Mesothelial cell of epicardium (in vitro differentiated cells): ENCODE data around the gene TTC7B. TPM values are rescaled to one million over a fixed set of nuclear protein-coding genes. Genes with fewer than 3 reads are reported as not detected.

ENCODE experiments used
- DNase-seq, 2 experiments: peaks; one replicate each; pipeline ENCODE4 v3.0.0; 2021; ENCODE audit warnings: low spot score in 2 of 2; ENCODE audit not compliant: unreplicated experiment in 2 of 2
- H3K27ac Mint-ChIP-seq: 2 replicates; pipeline ENCODE4 v1.8.0; 2021; ENCODE audit warnings: mixed read lengths
- H3K27me3 Mint-ChIP-seq: 2 replicates; pipeline ENCODE4 v1.8.0; 2021; ENCODE audit warnings: low read depth, mixed read lengths
- H3K36me3 Mint-ChIP-seq: 2 replicates; pipeline ENCODE4 v1.8.0; 2021; ENCODE audit warnings: mixed read lengths
- H3K4me1 Mint-ChIP-seq: 2 replicates; pipeline ENCODE4 v1.8.0; 2021; ENCODE audit warnings: mixed read lengths
- H3K4me3 Mint-ChIP-seq: 2 replicates; pipeline ENCODE4 v1.8.0; 2021; ENCODE audit warnings: mild to moderate bottlenecking, moderate library complexity, mixed read lengths
- H3K9me3 Mint-ChIP-seq: 2 replicates; pipeline ENCODE4 v1.8.0; 2021; ENCODE audit warnings: mixed read lengths
- total RNA-seq: library from RNA; stranded (reverse); gene quantifications from 3 replicates; pipeline ENCODE4 v1.2.1, GENCODE V29; 2021
- TF ChIP-seq, protein P1 (sequence below): fragments of 200-600 bp; sonication (generic); IDR thresholded peaks from one replicate; pipeline ENCODE4 v1.5.0; 2021; ENCODE audit warnings: antibody characterized with exemption; ENCODE audit not compliant: unreplicated experiment

The TTC7B gene
- total RNA-seq, 1 donor from 2014 or later, result 56.5 TPM

GRCh38 chr14:90599748-90600507, 216.3 kb downstream of the TTC7B start:
- DNase-seq, result no peak
- Mint-ChIP-seq H3K27ac (peak overlapping the region; percentile 73), H3K4me3 (no peak overlapping the region), H3K4me1 (peaks cover 20% of the 10 kb centered on the region), H3K9me3 (no peaks in the 10 kb centered on the region), H3K36me3 (no peaks in the 10 kb centered on the region), H3K27me3 (no peaks in the 10 kb centered on the region)
- TF ChIP-seq, protein P1, sequence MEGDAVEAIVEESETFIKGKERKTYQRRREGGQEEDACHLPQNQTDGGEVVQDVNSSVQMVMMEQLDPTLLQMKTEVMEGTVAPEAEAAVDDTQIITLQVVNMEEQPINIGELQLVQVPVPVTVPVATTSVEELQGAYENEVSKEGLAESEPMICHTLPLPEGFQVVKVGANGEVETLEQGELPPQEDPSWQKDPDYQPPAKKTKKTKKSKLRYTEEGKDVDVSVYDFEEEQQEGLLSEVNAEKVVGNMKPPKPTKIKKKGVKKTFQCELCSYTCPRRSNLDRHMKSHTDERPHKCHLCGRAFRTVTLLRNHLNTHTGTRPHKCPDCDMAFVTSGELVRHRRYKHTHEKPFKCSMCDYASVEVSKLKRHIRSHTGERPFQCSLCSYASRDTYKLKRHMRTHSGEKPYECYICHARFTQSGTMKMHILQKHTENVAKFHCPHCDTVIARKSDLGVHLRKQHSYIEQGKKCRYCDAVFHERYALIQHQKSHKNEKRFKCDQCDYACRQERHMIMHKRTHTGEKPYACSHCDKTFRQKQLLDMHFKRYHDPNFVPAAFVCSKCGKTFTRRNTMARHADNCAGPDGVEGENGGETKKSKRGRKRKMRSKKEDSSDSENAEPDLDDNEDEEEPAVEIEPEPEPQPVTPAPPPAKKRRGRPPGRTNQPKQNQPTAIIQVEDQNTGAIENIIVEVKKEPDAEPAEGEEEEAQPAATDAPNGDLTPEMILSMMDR, result no peak

DNA sequence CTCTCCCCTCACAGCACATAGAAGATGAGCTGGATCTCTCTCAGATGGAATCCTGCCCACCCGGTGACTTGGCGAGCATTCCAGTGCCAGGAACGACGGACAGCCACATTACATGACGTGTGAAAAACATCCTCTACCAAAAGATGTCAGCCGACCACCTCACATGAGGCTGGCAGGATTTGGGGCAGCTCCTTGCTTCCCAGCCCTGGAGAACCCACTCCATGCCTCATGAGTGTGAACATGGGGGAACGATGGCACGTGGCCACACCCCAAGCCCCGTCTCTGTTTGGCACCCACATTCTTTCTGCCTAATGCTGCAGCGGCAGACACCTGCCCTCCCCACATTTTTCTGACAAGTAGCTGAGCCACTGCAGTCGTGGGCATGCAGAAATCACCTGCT, 216.9 kb downstream of the TTC7B start:
- DNase-seq, result no peak
- no peaks in the 10 kb centered on the region for H3K9me3 Mint-ChIP-seq
- no peak overlapping the region for H3K4me3 Mint-ChIP-seq
- H3K4me1 Mint-ChIP-seq, result peaks cover 16% of the 10 kb centered on the region
- no peaks in the 10 kb centered on the region for H3K36me3 Mint-ChIP-seq
- peak overlapping the region; percentile 73 for H3K27ac Mint-ChIP-seq
- H3K27me3 Mint-ChIP-seq, result no peaks in the 10 kb centered on the region
- TF ChIP-seq, protein P1, result no peak

GRCh38 chr14:90597961-90598360, 218.3 kb downstream of the TTC7B start:
- peaks cover 19% of the 10 kb centered on the region for H3K4me1 Mint-ChIP-seq
- no peaks in the 10 kb centered on the region for H3K9me3 Mint-ChIP-seq
- no peak for DNase-seq
- no peak overlapping the region for H3K4me3 Mint-ChIP-seq
- no peaks in the 10 kb centered on the region for H3K27me3 Mint-ChIP-seq
- no peak overlapping the region for H3K27ac Mint-ChIP-seq
- peaks cover 4% of the 10 kb centered on the region for H3K36me3 Mint-ChIP-seq
- TF ChIP-seq, protein P1, result no peak

- no peaks in the 10 kb centered on the region for H3K9me3 Mint-ChIP-seq
Observed at GRCh38 chr14:90596733-90597132, 219.5 kb downstream of the TTC7B start.

GRCh38 chr14:90593254-90594040, 222.8 kb downstream of the TTC7B start:
- no peak overlapping the region for H3K4me3 Mint-ChIP-seq
- TF ChIP-seq, protein P1, result no peak
- no peak overlapping the region for H3K27ac Mint-ChIP-seq
- H3K4me1 Mint-ChIP-seq, result peaks cover 5% of the 10 kb centered on the region
- no peak for DNase-seq
- no peaks in the 10 kb centered on the region for H3K9me3 Mint-ChIP-seq
- no peaks in the 10 kb centered on the region for H3K27me3 Mint-ChIP-seq
- peaks cover 9% of the 10 kb centered on the region for H3K36me3 Mint-ChIP-seq

More at GRCh38 chr14:90596733-90597132, 219.5 kb downstream of the TTC7B start:
- Mint-ChIP-seq H3K27ac (no peak overlapping the region), H3K4me1 (peaks cover 19% of the 10 kb centered on the region), H3K4me3 (no peak overlapping the region), H3K27me3 (no peaks in the 10 kb centered on the region), H3K36me3 (peaks cover 6% of the 10 kb centered on the region)
- TF ChIP-seq, protein P1, result no peak
- no peak for DNase-seq
